ENCODE data around the gene PRR15. TPM values are rescaled to one million over a fixed set of nuclear protein-coding genes. Genes with fewer than 3 reads are reported as not detected.
"Not testable (repeated sequence)": the region's sequence is repeated elsewhere in the genome, so short reads cannot be mapped to it uniquely, and the experiment has no call there.

PRR15 gene, protein sequence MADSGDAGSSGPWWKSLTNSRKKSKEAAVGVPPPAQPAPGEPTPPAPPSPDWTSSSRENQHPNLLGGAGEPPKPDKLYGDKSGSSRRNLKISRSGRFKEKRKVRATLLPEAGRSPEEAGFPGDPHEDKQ
- polyA plus RNA-seq (ENCODE audit: insufficient read length) = not detected

GRCh38 chr7:29563590-29564495, at the start of gene PRR15:
Gene PRR15, plus strand, starts transcription at chr7:29563835. Its CDS starts 2,495 bp downstream, at chr7:29566330.
- DNase-seq = no peak

DNA sequence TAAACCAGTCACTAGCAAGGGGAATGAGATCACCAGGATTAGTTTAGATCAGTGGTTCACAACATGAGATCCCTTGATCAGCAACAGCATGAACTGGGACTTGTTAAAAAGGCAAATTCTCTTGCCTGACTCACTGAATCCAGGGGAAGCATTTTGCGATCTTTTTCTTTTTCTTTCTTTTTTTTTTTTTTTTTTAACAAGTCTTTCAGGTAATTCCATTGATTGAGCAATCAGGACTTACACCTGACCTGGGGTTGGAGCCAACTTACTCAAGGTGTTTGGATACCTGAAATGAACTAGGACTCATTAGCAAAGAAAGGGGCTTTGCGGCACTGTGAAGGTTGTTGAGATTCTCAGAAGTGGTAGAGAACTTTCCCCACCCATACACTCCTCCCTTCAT, 47.1 kb upstream of the PRR15 start:
- DNase-seq = no peak

- no peak for DNase-seq
Measured at GRCh38 chr7:29518616-29519015, 45.0 kb upstream of the PRR15 start.

GRCh38 chr7:29523728-29524127, 39.9 kb upstream of the PRR15 start:
- no peak for DNase-seq

DNA sequence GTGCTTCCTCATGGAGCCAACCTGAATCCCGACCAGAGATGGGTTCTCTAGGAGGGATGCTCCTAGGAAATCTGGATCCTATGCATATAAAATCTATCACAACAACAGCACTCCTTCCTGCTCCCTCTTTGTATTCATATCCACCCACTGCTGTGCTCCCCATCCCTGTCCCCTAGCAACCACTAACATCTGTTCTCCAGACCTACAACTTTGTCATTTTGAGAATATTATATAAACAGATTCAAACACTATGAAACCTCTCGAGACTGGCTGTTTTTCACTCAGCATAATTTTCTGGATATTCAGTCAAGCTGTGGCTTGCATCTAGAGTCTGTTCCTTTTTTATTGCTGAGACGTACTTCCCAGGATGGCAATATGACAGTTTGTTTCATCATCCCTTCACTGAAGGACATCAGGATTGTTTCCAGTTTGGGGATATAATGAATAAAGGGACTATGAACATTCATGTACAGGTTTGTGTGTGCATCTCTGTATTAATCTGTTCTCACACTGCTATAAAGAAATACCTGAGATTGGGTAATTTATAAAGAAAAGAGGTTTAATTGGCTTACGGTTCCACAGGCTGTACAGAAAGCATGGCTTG, 36.0 kb upstream of the PRR15 start:
- DNase-seq = no peak

- DNase-seq = not testable (repeated sequence)
Measured at GRCh38 chr7:29528526-29528925, 35.1 kb upstream of the PRR15 start.

DNA sequence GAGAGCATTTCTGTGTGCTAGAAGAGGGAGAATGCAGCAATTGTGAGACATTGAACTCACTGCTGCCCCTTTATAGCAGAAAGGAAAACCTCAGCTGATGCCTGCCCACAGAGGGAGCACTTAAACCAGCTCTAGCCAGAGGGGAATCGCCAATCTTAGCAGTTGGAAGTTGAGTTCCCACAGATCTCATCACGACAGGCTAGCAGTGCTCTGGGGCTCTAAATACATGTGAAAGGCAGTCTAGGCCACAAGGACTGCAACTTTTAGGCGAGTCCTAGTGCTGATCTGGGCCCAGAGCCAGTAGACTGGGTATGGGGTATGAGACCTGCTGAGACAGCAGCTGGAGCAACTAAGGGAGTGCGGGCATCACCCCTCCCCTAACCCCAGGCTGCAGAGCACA, 25.2 kb upstream of the PRR15 start:
- DNase-seq = no peak

GRCh38 chr7:29539471-29539870, 24.2 kb upstream of the PRR15 start:
- DNase-seq = no peak

- DNase-seq = no peak
Measured at GRCh38 chr7:29547421-29547820, 16.2 kb upstream of the PRR15 start.

DNA sequence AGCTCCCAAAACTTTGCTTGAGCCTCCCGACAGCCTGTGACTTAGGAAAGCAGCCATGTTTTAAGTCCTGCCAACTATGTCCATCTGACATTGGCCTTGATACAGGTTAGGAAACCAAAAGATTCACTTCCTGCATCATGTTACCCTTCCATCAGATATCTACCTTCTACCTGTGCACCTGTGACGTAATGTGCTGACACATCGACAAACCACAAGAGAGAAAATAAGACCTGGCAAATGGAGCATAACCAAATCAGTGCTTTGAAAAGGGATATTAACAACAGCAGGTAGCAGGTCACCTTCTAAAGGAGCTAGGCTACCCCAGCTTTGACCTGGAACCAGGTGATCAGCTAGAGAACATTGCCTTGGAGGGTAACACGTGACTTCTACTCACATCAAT, 14.8 kb upstream of the PRR15 start:
- DNase-seq = no peak

GRCh38 chr7:29552392-29552791, 11.2 kb upstream of the PRR15 start:
- no peak for DNase-seq

DNA sequence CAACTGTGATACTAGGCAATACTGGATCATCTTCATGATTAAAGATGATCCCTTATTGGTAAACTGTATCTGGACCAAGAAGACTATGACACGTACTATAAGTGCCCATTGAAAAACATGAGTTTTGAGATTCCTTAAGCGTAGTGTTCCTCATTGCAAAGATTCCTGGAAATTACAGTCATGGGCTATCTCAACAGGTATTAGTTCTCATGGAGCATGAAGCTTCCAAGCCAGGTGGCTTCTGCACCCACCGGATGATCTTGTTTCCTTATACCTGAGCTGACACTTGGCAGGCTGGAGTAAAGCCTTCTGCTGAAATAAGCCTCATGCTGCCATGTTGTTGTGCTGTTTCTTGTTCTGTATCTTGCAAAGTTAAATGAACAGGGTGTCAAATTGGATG, 8.6 kb upstream of the PRR15 start:
- DNase-seq = no peak

DNA sequence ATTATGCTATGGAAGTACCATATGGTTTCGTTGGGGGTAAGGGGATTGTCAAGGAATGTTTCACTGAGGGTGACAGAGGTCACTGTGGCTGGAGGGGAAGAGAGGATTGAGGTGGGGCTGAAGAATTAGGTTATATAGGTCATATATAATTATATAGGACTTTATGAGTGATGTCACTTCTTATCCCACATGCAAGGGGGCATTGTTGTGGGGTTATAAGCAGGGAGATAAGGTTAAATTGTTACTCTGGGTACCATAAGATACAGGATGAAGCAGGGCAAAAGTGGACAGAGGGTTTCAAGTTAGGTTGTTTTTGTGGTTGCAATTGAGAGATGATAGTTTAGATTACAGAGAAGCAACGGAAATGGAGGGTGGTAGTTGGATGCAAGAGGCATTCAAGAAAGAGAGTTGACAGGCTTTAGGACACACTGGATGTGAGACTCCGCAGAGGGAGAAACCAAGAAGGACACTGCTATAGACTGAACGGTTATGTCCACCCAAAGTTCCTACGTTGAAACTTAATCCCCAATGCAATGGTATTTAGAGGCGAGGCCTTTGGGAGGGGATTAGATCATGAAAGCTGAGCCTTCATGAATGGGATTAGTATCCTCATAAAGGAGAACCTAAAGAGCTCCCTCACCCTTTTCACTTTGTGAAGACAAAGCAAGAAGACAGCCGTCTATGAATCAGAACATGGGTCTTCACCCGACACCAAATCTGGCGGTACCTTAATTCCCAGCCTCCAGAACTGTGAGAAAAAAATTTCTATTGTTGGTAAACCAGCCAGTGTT, 7.0 kb upstream of the PRR15 start:
- no peak for DNase-seq

DNA sequence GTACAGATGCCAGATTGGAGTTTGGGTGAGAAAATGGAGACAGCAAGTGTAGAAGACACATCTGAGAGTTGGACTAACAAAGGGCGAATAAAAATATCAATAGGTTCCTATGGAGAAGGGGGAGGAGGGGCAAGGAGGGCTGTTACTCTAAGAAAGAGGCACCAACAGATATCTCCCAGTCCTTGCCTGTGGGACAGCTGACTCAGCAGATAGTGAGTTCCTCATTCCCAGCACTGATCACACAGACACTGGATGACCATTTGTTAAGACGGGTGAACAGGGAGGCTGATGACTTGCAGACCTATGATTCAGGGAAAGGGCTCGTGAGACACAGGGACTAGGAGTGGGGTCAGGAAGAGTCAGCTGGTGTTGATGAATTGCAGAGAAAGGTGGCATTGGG, 5.7 kb upstream of the PRR15 start:
- DNase-seq = no peak

DNA sequence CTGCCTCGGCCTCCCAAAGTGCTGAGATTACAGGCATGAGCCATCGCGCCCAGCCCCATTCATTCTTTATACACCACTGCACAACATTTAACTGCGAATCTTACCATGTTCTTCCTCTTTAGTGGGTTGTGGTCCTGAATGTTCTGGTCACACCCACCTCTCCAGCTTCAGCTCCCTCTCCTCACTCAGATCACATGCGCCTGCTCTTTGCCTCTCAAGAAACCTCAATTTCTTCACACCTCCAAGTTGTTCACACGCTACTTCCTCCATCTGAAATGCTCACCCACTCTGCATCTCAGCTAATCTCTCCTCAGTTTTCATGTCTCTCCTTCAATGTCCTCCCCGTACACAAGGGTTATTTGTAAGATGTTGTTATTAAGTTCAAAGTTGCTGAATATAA, 2.4 kb upstream of the PRR15 start:
- no peak for DNase-seq

GRCh38 chr7:29562307-29562706, 1.3 kb upstream of the PRR15 start:
- DNase-seq = no peak

DNA sequence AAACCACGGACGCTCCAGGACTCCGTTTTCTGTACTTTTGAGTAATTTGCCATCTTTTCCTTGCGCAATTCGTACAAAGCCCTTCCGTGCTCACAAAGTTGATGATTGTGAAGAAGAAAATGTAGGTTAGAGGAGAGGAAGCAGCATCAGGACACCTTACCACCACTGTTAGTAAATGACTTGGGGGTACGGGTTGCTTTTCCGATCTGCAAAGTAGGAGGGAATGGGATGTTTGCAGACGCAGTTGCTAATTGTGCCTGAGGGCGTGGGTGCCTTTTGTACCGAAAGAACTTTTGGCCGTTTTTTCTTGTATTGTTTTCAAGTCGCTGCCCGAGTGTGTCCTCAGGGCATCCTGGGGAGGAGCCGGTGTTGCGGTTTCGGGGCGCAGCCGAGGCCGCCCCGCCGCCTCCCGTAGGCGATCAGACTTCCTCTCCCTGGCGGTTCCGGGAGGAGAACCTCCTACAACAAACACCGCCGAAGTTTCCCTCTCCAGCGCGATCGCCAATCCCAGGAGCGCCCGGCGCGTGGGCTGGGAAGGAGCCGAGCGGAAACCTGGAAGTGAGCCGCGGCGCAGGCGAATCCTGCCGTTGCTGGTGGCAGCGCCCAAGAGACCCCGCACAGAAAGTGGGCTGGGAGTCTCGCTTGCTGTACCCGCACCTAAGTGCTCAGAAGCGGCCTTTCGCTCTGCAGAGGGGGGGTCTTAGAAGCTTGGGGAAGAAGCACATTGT, 1.0 kb downstream of the PRR15 start:
- DNase-seq = peak; percentile 61

- DNase-seq = no peak
Measured at GRCh38 chr7:29565224-29565630, 1.6 kb downstream of the PRR15 start.

- DNase-seq = no peak
Measured at GRCh38 chr7:29565634-29565981, 2.0 kb downstream of the PRR15 start.

DNA sequence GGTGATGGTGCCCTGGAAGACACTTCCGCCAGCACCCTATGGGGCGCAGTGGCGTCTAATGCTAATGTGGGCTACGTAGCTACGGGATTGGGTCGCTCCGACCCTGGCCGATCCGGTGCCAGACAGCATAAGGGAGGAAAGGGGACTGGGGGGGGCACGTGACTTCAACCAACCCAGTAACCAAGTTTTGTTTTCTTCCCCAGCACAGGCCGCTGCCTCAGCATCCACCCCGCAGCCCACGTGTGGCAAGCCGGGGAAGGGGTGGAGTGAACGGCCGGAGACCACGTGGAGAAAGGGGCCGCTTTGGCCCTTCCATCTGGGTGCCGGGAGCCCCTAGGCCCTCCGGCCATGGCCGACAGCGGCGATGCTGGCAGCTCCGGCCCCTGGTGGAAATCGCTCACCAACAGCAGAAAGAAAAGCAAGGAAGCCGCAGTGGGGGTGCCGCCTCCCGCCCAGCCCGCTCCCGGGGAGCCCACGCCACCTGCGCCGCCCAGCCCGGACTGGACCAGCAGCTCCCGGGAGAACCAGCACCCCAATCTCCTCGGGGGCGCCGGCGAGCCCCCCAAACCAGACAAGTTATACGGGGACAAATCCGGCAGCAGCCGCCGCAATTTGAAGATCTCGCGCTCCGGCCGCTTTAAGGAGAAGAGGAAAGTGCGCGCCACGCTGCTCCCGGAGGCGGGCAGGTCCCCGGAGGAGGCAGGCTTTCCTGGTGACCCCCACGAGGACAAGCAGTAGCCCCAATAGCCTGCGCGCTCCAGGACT, 2.5 kb downstream of the PRR15 start:
- DNase-seq = no peak

DNA sequence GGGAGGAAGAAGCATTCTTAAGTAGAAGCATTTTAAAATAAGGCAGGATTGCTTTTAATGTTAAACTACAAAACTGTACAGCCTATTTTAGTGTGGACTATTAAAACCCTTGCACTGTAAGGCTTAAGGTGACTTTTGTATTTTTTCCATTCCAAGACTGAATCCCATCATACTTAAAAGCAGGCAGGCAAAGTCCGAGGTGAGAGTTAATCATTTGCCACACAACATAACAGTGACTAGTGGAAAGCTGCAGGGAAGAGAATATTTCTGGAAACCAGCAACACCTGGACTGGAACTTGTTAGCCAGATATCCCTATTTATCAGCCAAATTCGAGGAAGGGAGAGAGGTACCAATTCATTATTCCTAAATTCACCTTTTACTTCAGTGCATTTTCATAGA, 3.5 kb downstream of the PRR15 start:
- DNase-seq = no peak

DNA sequence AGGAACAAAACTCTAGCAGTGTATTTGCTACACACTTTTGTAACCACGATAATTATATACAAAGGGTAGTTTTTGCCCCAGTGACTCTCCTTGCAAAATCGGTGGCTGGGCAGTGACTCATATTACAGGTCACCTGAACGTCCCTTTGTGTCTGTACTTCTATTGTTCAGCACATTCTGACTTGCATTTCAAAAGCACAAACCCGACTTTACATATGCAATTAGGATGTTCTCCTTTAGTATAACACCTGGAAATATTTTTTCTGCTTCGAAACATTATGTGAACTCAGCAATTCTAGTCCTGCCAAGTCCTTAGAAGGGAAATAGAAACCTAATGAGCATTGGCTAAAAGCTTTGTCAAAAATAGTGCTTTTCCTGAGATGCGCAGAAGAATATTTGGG, 6.0 kb downstream of the PRR15 start:
- no peak for DNase-seq
